ENCODE results near the gene DIP2A. TPM values are rescaled to one million over a fixed set of nuclear protein-coding genes. Genes with fewer than 3 reads are reported as not detected.
"Not testable (repeated sequence)": the region's sequence is repeated elsewhere in the genome, so short reads cannot be mapped to it uniquely, and the experiment has no call there.

Gene DIP2A
- total RNA-seq, 2 donors from 2014 or later, result 44.2 to 82.2 TPM

GRCh38 chr21:46569081-46569480 lies 110.4 kb downstream of the DIP2A start:
- peaks cover 0 to 3% of the 10 kb centered on the region in 2 donors for H3K36me3 ChIP-seq
- no peaks in the 10 kb centered on the region for H3K4me1 ChIP-seq (replicated peaks)
- H3K27ac ChIP-seq, result no peak overlapping the region
- TF ChIP-seq CTCF (IDR thresholded peaks at IDR 0.05) (no peak), POLR2AphosphoS5 (IDR thresholded peaks at IDR 0.05) (no peak), POLR2A (IDR thresholded peaks at IDR 0.05) (no peak)
- no peak overlapping the region for H3K4me3 ChIP-seq
- no peaks in the 10 kb centered on the region for H3K9me3 ChIP-seq
- intact Hi-C loops (cut with DNase I), result no loop called here
- 93% methylated on average over 1 of the region's 1 CpG for WGBS
- DNase-seq (ENCODE audit: low spot score), result no peak
- no peaks in the 10 kb centered on the region for H3K27me3 ChIP-seq (replicated peaks; ENCODE audit: insufficient read depth)

- Histone ChIP-seq H3K27me3 (replicated peaks; ENCODE audit: insufficient read depth) (no peaks in the 10 kb centered on the region), H3K4me3 (no peak overlapping the region), H3K36me3 (peaks cover 0 to 3% of the 10 kb centered on the region in 2 donors), H3K27ac (no peak overlapping the region), H3K9me3 (no peaks in the 10 kb centered on the region), H3K4me1 (replicated peaks) (no peaks in the 10 kb centered on the region)
- no peak for TF ChIP-seq POLR2AphosphoS5 (IDR thresholded peaks at IDR 0.05)
- no peak for TF ChIP-seq CTCF (IDR thresholded peaks at IDR 0.05)
- TF ChIP-seq POLR2A (IDR thresholded peaks at IDR 0.05), result no peak
- no peak for DNase-seq (ENCODE audit: low spot score)
- intact Hi-C loops (cut with DNase I), result no loop called here
- 50% methylated on average over 2 of the region's 2 CpGs for WGBS
Observed at GRCh38 chr21:46570119-46570518, 111.4 kb downstream of the DIP2A start.

- intact Hi-C loops (cut with DNase I), result no loop called here
- H3K9me3 ChIP-seq, result no peaks in the 10 kb centered on the region
- H3K4me3 ChIP-seq, result no peak overlapping the region
- H3K36me3 ChIP-seq, result peaks cover 0 to 3% of the 10 kb centered on the region in 2 donors
- no peaks in the 10 kb centered on the region for H3K27me3 ChIP-seq (replicated peaks; ENCODE audit: insufficient read depth)
- H3K4me1 ChIP-seq (replicated peaks), result no peaks in the 10 kb centered on the region
- no peak for TF ChIP-seq CTCF (IDR thresholded peaks at IDR 0.05)
- no peak for TF ChIP-seq POLR2AphosphoS5 (IDR thresholded peaks at IDR 0.05)
- TF ChIP-seq POLR2A (IDR thresholded peaks at IDR 0.05), result no peak
- H3K27ac ChIP-seq, result no peak overlapping the region
- DNase-seq (ENCODE audit: low spot score), result no peak
Observed at GRCh38 chr21:46570631-46571030, 111.9 kb downstream of the DIP2A start.

- no peak overlapping the region for H3K4me3 ChIP-seq
- intact Hi-C loops (cut with DNase I), result no loop called here
- no peak for TF ChIP-seq POLR2AphosphoS5 (IDR thresholded peaks at IDR 0.05)
- no peak for TF ChIP-seq POLR2A (IDR thresholded peaks at IDR 0.05)
- no peak for TF ChIP-seq CTCF (IDR thresholded peaks at IDR 0.05)
- no peak for DNase-seq (ENCODE audit: low spot score)
- H3K4me1 ChIP-seq (replicated peaks), result no peaks in the 10 kb centered on the region
- H3K27me3 ChIP-seq (replicated peaks; ENCODE audit: insufficient read depth), result no peaks in the 10 kb centered on the region
- 97% methylated on average over 1 of the region's 1 CpG for WGBS
- H3K27ac ChIP-seq, result no peak overlapping the region
- H3K36me3 ChIP-seq, result no peaks in the 10 kb centered on the region
- no peaks in the 10 kb centered on the region for H3K9me3 ChIP-seq
Observed at GRCh38 chr21:46572850-46573249, 114.2 kb downstream of the DIP2A start.

GRCh38 chr21:46577786-46578185 lies 119.1 kb downstream of the DIP2A start:
- H3K4me1 ChIP-seq (replicated peaks); intact Hi-C loops (cut with DNase I); H3K4me3 ChIP-seq; H3K27ac ChIP-seq; H3K9me3 ChIP-seq; DNase-seq (ENCODE audit: low spot score); H3K27me3 ChIP-seq (replicated peaks; ENCODE audit: insufficient read depth); H3K36me3 ChIP-seq: not testable (repeated sequence)
- 98% methylated on average over 5 of the region's 5 CpGs for WGBS

GRCh38 chr21:46579394-46579793 lies 120.7 kb downstream of the DIP2A start:
- H3K27ac ChIP-seq; intact Hi-C loops (cut with DNase I); H3K9me3 ChIP-seq; H3K27me3 ChIP-seq (replicated peaks; ENCODE audit: insufficient read depth); H3K4me1 ChIP-seq (replicated peaks); DNase-seq (ENCODE audit: low spot score); H3K36me3 ChIP-seq; H3K4me3 ChIP-seq: not testable (repeated sequence)
- 93% methylated on average over 2 of the region's 2 CpGs for WGBS
